Peyer's patch (tissue), 4 donors: ENCODE data around the gene MATK. TPM values are rescaled to one million over a fixed set of nuclear protein-coding genes. Genes with fewer than 3 reads are reported as not detected.

Source experiments
- DNase-seq, 3 donors: peaks; one replicate each; pipeline ENCODE4 v3.0.0-alpha.2; 2017 to 2019
- H3K27ac ChIP-seq, 4 donors: fragments of 200-600 bp; sonication (generic); one replicate each; pipeline ENCODE4 v1.5.1; 2016 to 2019
- H3K27me3 ChIP-seq, 2 donors: fragments of 200-600 bp; sonication (generic); one replicate each; pipeline ENCODE4 v1.5.1; 2019
- H3K36me3 ChIP-seq, 3 donors: fragments of 200-600 bp; sonication (generic); one replicate each; pipeline ENCODE4 v1.5.1; 2016 to 2019
- H3K4me1 ChIP-seq, 4 donors: fragments of 200-600 bp; sonication (generic); one replicate each; pipeline ENCODE4 v1.5.1; 2016 to 2019
- H3K4me3 ChIP-seq, 4 donors: fragments of 200-600 bp; sonication (generic); 1 replicate in 3 of 4; 2 replicates in 1 of 4; pipeline ENCODE4 v1.5.1; 2016 to 2019; ENCODE audit warnings: mild to moderate bottlenecking in 1 of 4
- H3K9me3 ChIP-seq, 4 donors: fragments of 200-600 bp; sonication (generic); one replicate each; pipeline ENCODE4 v1.5.1; 2016 to 2019; ENCODE audit warnings: mild to moderate bottlenecking in 1 of 4
- CTCF ChIP-seq, 6 experiments: fragments of 450-650 bp in 4 of 6; fragments of 200-600 bp in 2 of 6; sonication (generic) in 1 of 6; IDR thresholded peaks; one replicate each; pipeline ENCODE4 v1.5.1; 2017 to 2019; ENCODE audit warnings: antibody characterized with exemption in 6 of 6, mild to moderate bottlenecking in 3 of 6, moderate library complexity in 1 of 6
- POLR2A ChIP-seq, 2 donors: fragments of 450-650 bp; IDR thresholded peaks; one replicate each; pipeline ENCODE4 v1.5.1; 2017; ENCODE audit warnings: antibody characterized with exemption in 2 of 2, mild to moderate bottlenecking in 2 of 2, moderate library complexity in 2 of 2
- total RNA-seq, 4 donors: library from RNA; depleted of rRNA; stranded (reverse); fragments of >200 nt; gene quantifications; one replicate each; pipeline ENCODE4 v1.1.0, GENCODE V29; 2016

Gene MATK
- total RNA-seq, 4 donors from 2014 or later = 2.5 to 13.1 (median 5.6) TPM

GRCh38 chr19:3771000-3771905 lies 14.9 kb downstream of the MATK start:
- H3K27me3 ChIP-seq = no peaks in the 10 kb centered on the region
- H3K27ac ChIP-seq = no peak overlapping the region
- H3K36me3 ChIP-seq = peaks cover 0 to 29% (median 0%) of the 10 kb centered on the region in 3 donors
- no peaks in the 10 kb centered on the region for H3K9me3 ChIP-seq
- H3K4me3 ChIP-seq = no peak overlapping the region
- DNase-seq = no peak
- H3K4me1 ChIP-seq = no peaks in the 10 kb centered on the region
- TF ChIP-seq CTCF (IDR thresholded peaks at IDR 0.05) = no peak
- no peak for TF ChIP-seq POLR2A (IDR thresholded peaks at IDR 0.05)

DNA sequence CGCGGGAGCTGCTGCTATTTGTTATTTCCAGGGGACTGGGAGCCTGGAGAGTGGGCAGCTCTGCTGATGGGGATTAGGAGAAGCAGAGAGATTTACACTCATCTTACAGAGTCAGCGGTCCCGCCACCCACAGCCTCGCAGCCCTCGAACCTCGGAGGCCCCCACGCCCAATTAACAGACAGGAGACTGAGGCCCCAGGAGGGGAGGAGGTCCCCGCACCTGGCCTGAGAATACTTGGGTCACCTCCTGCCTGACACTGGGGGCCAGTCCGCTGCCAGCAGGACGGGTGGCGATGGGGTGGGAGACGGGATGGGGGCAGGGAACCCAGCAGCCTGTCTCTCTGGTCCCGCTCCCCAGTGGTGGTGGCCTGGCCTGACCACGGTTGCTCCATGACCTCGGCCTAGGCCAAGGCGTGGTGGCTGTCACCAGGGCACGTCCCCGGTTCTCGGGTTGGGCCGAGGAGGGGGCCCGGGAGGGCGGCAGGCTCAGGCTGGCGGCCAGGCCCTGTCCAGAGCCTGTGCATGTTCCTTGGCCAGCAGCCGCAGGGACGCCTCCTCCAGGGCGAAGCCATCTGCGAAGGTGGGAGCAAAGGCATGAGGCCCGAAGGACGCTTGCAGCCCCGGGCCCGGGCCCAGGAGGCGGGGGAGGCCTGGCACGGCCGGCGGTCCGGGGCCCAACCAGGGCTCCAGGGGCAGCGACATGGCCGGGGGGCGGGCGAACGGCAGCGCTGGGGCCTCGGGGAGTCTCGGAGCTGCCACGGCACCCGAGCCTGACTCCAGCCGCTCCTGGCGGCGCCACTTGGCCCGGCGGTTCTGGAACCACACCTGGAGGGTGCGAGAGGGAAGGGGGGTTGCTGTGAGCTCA lies 15.8 kb downstream of the MATK start:
- Histone ChIP-seq H3K27me3 (no peaks in the 10 kb centered on the region), H3K9me3 (no peaks in the 10 kb centered on the region), H3K4me3 (no peak overlapping the region), H3K4me1 (no peaks in the 10 kb centered on the region), H3K36me3 (peaks cover 0 to 38% (median 0%) of the 10 kb centered on the region in 3 donors), H3K27ac (no peak overlapping the region)
- no peak for DNase-seq
- no peak for TF ChIP-seq POLR2A (IDR thresholded peaks at IDR 0.05)
- no peak for TF ChIP-seq CTCF (IDR thresholded peaks at IDR 0.05)

DNA sequence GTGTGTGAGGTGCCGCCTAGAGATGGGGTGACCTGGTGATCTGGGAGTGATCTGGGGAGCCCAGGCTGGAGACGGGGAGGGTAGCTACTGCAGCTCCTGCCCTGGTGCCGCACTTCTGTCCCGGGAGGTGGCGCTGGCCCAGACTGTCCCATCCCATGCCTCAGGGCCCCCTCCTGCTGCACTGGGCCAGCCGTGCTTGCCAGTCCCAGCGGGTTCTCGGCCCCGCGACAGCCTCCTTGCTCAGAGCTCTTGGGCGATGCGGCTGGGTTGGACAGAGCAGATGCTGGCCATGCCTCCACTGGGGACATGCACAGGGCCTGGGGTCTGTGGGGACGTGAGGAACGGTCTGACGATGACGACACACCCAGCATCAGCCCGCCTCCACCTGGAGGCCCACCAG lies 16.7 kb downstream of the MATK start:
- Histone ChIP-seq H3K36me3 (peaks cover 0 to 44% (median 0%) of the 10 kb centered on the region in 3 donors), H3K27me3 (no peaks in the 10 kb centered on the region)
- TF ChIP-seq CTCF (IDR thresholded peaks at IDR 0.05) (no peak), POLR2A (IDR thresholded peaks at IDR 0.05) (no peak)

GRCh38 chr19:3768748-3769099 lies 17.5 kb downstream of the MATK start:
- Histone ChIP-seq H3K4me1 (peaks cover 0 to 3% (median under 1%) of the 10 kb centered on the region in 4 donors), H3K27ac (no peak overlapping the region), H3K36me3 (peaks cover 0 to 44% (median 0%) of the 10 kb centered on the region in 3 donors), H3K4me3 (no peak overlapping the region), H3K27me3 (no peaks in the 10 kb centered on the region), H3K9me3 (no peaks in the 10 kb centered on the region)
- no peak for DNase-seq
- TF ChIP-seq POLR2A (IDR thresholded peaks at IDR 0.05) (no peak), CTCF (IDR thresholded peaks at IDR 0.05) (no peak)

More for the DNA sequence above, 16.7 kb downstream of the MATK start:
- no peaks in the 10 kb centered on the region for H3K9me3 ChIP-seq
- no peak for DNase-seq
- no peak overlapping the region for H3K27ac ChIP-seq
- no peaks in the 10 kb centered on the region for H3K4me1 ChIP-seq
- H3K4me3 ChIP-seq = no peak overlapping the region

- Histone ChIP-seq H3K36me3 (peaks cover 0 to 44% (median 0%) of the 10 kb centered on the region in 3 donors), H3K9me3 (no peaks in the 10 kb centered on the region), H3K4me3 (no peak overlapping the region), H3K27ac (no peak overlapping the region), H3K4me1 (peaks cover 0 to 8% (median 6%) of the 10 kb centered on the region in 4 donors), H3K27me3 (no peaks in the 10 kb centered on the region)
- TF ChIP-seq POLR2A (IDR thresholded peaks at IDR 0.05) (no peak), CTCF (IDR thresholded peaks at IDR 0.05) (no peak)
- DNase-seq = no peak
Measured at GRCh38 chr19:3768015-3768747, 18.0 kb downstream of the MATK start.
